Tibial nerve (tissue), 4 donors: ENCODE data around the gene GLIPR1L1. TPM values are rescaled to one million over a fixed set of nuclear protein-coding genes. Genes with fewer than 3 reads are reported as not detected.

Experiments
- DNase-seq, 2 donors: peaks; one replicate each; pipeline ENCODE4 v3.0.0-alpha.2; 2019; ENCODE audit warnings: low spot score in 2 of 2
- H3K27ac ChIP-seq, 4 donors: fragments of 200-600 bp; sonication (generic) in 3 of 4; one replicate each; pipeline ENCODE4 v1.5.1; 2017 to 2019; ENCODE audit warnings: mild to moderate bottlenecking in 1 of 4
- H3K27me3 ChIP-seq, 2 donors: fragments of 200-600 bp; sonication (generic) in 1 of 2; one replicate each; pipeline versions ENCODE4 v1.5.1 to v1.6.0; 2017 to 2019
- H3K36me3 ChIP-seq, 3 donors: fragments of 200-600 bp; sonication (generic); one replicate each; pipeline ENCODE4 v1.5.1; 2018 to 2019
- H3K4me1 ChIP-seq, 4 donors: fragments of 200-600 bp; sonication (generic) in 3 of 4; one replicate each; pipeline ENCODE4 v1.5.1; 2017 to 2019
- H3K4me3 ChIP-seq, 4 donors: fragments of 200-600 bp; sonication (generic) in 3 of 4; one replicate each; pipeline ENCODE4 v1.5.1; 2017 to 2019; ENCODE audit warnings: mild to moderate bottlenecking in 1 of 4, moderate library complexity in 1 of 4
- H3K9me3 ChIP-seq, 4 donors: fragments of 200-600 bp; sonication (generic) in 3 of 4; one replicate each; pipeline ENCODE4 v1.5.1; 2017 to 2019
- CTCF ChIP-seq, 5 experiments: fragments of 200-600 bp in 3 of 5; fragments of 450-650 bp in 2 of 5; sonication (generic) in 3 of 5; IDR thresholded peaks; one replicate each; pipeline ENCODE4 v1.5.1; 2016 to 2019; ENCODE audit warnings: antibody characterized with exemption in 5 of 5, mild to moderate bottlenecking in 3 of 5, moderate library complexity in 2 of 5
- EP300 ChIP-seq, 2 donors: sonication (generic); formaldehyde crosslinking; IDR thresholded peaks; one replicate each; pipeline ENCODE4 v1.6.1; 2017; ENCODE audit warnings: antibody characterized with exemption in 2 of 2, mild to moderate bottlenecking in 1 of 2
- POLR2A ChIP-seq, 2 donors: fragments of 450-650 bp; IDR thresholded peaks; one replicate each; pipeline ENCODE4 v1.6.1; 2017; ENCODE audit warnings: antibody characterized with exemption in 2 of 2, mild to moderate bottlenecking in 2 of 2, moderate library complexity in 2 of 2
- WGBS, 2 donors: methylation state at CpG; one replicate each; pipeline ENCODE4 v1.1.5; 2018; 5-methylcytosine and 5-hydroxymethylcytosine counted together
- total RNA-seq, 4 donors: library from RNA; depleted of rRNA; stranded (reverse); fragments of >200 nt; gene quantifications; one replicate each; pipeline ENCODE4 v1.1.0, GENCODE V29; 2016

GLIPR1L1 gene
- total RNA-seq, 4 donors from 2014 or later: not detected

GRCh38 chr12:75349946-75350345 lies 15.5 kb downstream of the GLIPR1L1 start:
- TF ChIP-seq CTCF (IDR thresholded peaks at IDR 0.05): no peak
- no peak for TF ChIP-seq EP300 (IDR thresholded peaks at IDR 0.05)
- TF ChIP-seq POLR2A (IDR thresholded peaks at IDR 0.05): no peak
- no peak overlapping the region for H3K4me3 ChIP-seq
- 83 to 85% methylated on average over 4 of the region's 4 CpGs for WGBS, 2 donors

GRCh38 chr12:75350413-75350812 lies 15.9 kb downstream of the GLIPR1L1 start:
- Histone ChIP-seq H3K4me1 (no peaks in the 10 kb centered on the region), H3K36me3 (peaks cover 0 to 13% (median 0%) of the 10 kb centered on the region in 3 donors), H3K27ac (no peak overlapping the region), H3K9me3 (peaks cover 0 to 32% (median 7%) of the 10 kb centered on the region in 4 donors), H3K27me3 (no peaks in the 10 kb centered on the region), H3K4me3 (no peak overlapping the region)
- WGBS, 2 donors: 76 to 93% methylated on average over 2 of the region's 2 CpGs
- TF ChIP-seq POLR2A (IDR thresholded peaks at IDR 0.05) (no peak), EP300 (IDR thresholded peaks at IDR 0.05) (no peak), CTCF (IDR thresholded peaks at IDR 0.05) (no peak)
- DNase-seq: no peak

More at GRCh38 chr12:75349946-75350345, 15.5 kb downstream of the GLIPR1L1 start:
- Histone ChIP-seq H3K4me1 (no peaks in the 10 kb centered on the region), H3K27me3 (no peaks in the 10 kb centered on the region), H3K36me3 (peaks cover 0 to 13% (median 0%) of the 10 kb centered on the region in 3 donors), H3K27ac (no peak overlapping the region), H3K9me3 (peaks cover 0 to 27% (median 5%) of the 10 kb centered on the region in 4 donors)
- DNase-seq: no peak

GRCh38 chr12:75354011-75354410 lies 19.5 kb downstream of the GLIPR1L1 start:
- no peak for TF ChIP-seq POLR2A (IDR thresholded peaks at IDR 0.05)
- no peak for TF ChIP-seq EP300 (IDR thresholded peaks at IDR 0.05)
- TF ChIP-seq CTCF (IDR thresholded peaks at IDR 0.05): no peak
- DNase-seq: no peak

GRCh38 chr12:75360920-75361319 lies 26.4 kb downstream of the GLIPR1L1 start:
- Histone ChIP-seq H3K27me3 (no peaks in the 10 kb centered on the region), H3K9me3 (peaks cover 0 to 2% (median 0%) of the 10 kb centered on the region in 4 donors), H3K4me1 (peaks cover 0 to 2% (median 0%) of the 10 kb centered on the region in 4 donors), H3K27ac (no peak overlapping the region), H3K36me3 (peaks cover 0 to 9% (median 0%) of the 10 kb centered on the region in 3 donors), H3K4me3 (no peak overlapping the region)
- no peak for DNase-seq
- TF ChIP-seq POLR2A (IDR thresholded peaks at IDR 0.05) (no peak), EP300 (IDR thresholded peaks at IDR 0.05) (no peak), CTCF (IDR thresholded peaks at IDR 0.05) (no peak)

More at GRCh38 chr12:75354011-75354410, 19.5 kb downstream of the GLIPR1L1 start:
- no peaks in the 10 kb centered on the region for H3K27me3 ChIP-seq
- no peak overlapping the region for H3K4me3 ChIP-seq
- H3K36me3 ChIP-seq: peaks cover 0 to 13% (median 0%) of the 10 kb centered on the region in 3 donors
- H3K27ac ChIP-seq: no peak overlapping the region
- H3K4me1 ChIP-seq: no peaks in the 10 kb centered on the region
- peaks cover 0 to 38% (median 9%) of the 10 kb centered on the region in 4 donors for H3K9me3 ChIP-seq

- Histone ChIP-seq H3K27me3 (no peaks in the 10 kb centered on the region), H3K9me3 (no peaks in the 10 kb centered on the region), H3K4me1 (peaks cover 0 to 7% (median 2%) of the 10 kb centered on the region in 4 donors), H3K36me3 (peaks cover 0 to 9% (median 0%) of the 10 kb centered on the region in 3 donors), H3K4me3 (no peak overlapping the region), H3K27ac (no peak overlapping the region)
- no peak for DNase-seq
- WGBS, 2 donors: 65 to 71% methylated on average over 1 of the region's 1 CpG
- TF ChIP-seq POLR2A (IDR thresholded peaks at IDR 0.05) (no peak), EP300 (IDR thresholded peaks at IDR 0.05) (no peak), CTCF (IDR thresholded peaks at IDR 0.05) (no peak)
Observed at GRCh38 chr12:75361408-75361807, 26.9 kb downstream of the GLIPR1L1 start.
